Measurements from ENCODE around the gene KDM7A. TPM values are rescaled to one million over a fixed set of nuclear protein-coding genes. Genes with fewer than 3 reads are reported as not detected.

KDM7A gene
- total RNA-seq, 4 donors from 2014 or later = 4.1 to 17.5 (median 12.4) TPM

- TF ChIP-seq POLR2A (IDR thresholded peaks at IDR 0.05) (no peak), CTCF (IDR thresholded peaks at IDR 0.05) (no peak)
- H3K4me3 ChIP-seq = no peak overlapping the region
- no peak overlapping the region for H3K27ac ChIP-seq
- no peaks in the 10 kb centered on the region for H3K9me3 ChIP-seq
- no peaks in the 10 kb centered on the region for H3K36me3 ChIP-seq
- intact Hi-C loops (cut with DNase I; ENCODE audit: low total_unique reads) = no loop called here
- DNase-seq = no peak
- H3K27me3 ChIP-seq = no peaks in the 10 kb centered on the region
- no peaks in the 10 kb centered on the region for H3K4me1 ChIP-seq
Measured at GRCh38 chr7:140136073-140136472, 40.7 kb downstream of the KDM7A start.

- Histone ChIP-seq H3K9me3 (no peaks in the 10 kb centered on the region), H3K36me3 (no peaks in the 10 kb centered on the region), H3K27me3 (no peaks in the 10 kb centered on the region), H3K27ac (no peak overlapping the region), H3K4me3 (no peak overlapping the region), H3K4me1 (no peaks in the 10 kb centered on the region)
- intact Hi-C loops (cut with DNase I; ENCODE audit: low total_unique reads) = no loop called here
- TF ChIP-seq CTCF (IDR thresholded peaks at IDR 0.05) (no peak), POLR2A (IDR thresholded peaks at IDR 0.05) (no peak)
- DNase-seq = no peak
Measured at GRCh38 chr7:140134039-140134438, 42.7 kb downstream of the KDM7A start.

GRCh38 chr7:140127360-140128127, 49.2 kb downstream of the KDM7A start:
- no peaks in the 10 kb centered on the region for H3K4me1 ChIP-seq

GRCh38 chr7:140126435-140127034, 50.2 kb downstream of the KDM7A start:
- Histone ChIP-seq H3K36me3 (no peaks in the 10 kb centered on the region), H3K4me3 (no peak overlapping the region)

More at GRCh38 chr7:140127360-140128127, 49.2 kb downstream of the KDM7A start:
- DNase-seq = no peak
- H3K9me3 ChIP-seq = no peaks in the 10 kb centered on the region
- intact Hi-C loops (cut with DNase I; ENCODE audit: low total_unique reads) = no loop called here
- TF ChIP-seq POLR2A (IDR thresholded peaks at IDR 0.05) (no peak), CTCF (IDR thresholded peaks at IDR 0.05) (no peak)
- H3K36me3 ChIP-seq = no peaks in the 10 kb centered on the region
- H3K27me3 ChIP-seq = no peaks in the 10 kb centered on the region
- no peak overlapping the region for H3K4me3 ChIP-seq
- no peak overlapping the region for H3K27ac ChIP-seq

More at GRCh38 chr7:140126435-140127034, 50.2 kb downstream of the KDM7A start:
- Histone ChIP-seq H3K9me3 (no peaks in the 10 kb centered on the region), H3K27me3 (no peaks in the 10 kb centered on the region), H3K27ac (no peak overlapping the region), H3K4me1 (no peaks in the 10 kb centered on the region)
- no peak for DNase-seq
- no peak for TF ChIP-seq CTCF (IDR thresholded peaks at IDR 0.05)
- TF ChIP-seq POLR2A (IDR thresholded peaks at IDR 0.05) = no peak
- intact Hi-C loops (cut with DNase I; ENCODE audit: low total_unique reads) = no loop called here
